B cell (primary cell): ENCODE data around the gene DNAH3. TPM values are rescaled to one million over a fixed set of nuclear protein-coding genes. Genes with fewer than 3 reads are reported as not detected.

Experiments
- ATAC-seq: fragments of 200-7000 bp; cut with Tn5 transposase; one replicate; pipeline ENCODE4 v1.10.0; 2021; ENCODE audit warnings: low read depth, mild to moderate bottlenecking, moderate number of reproducible peaks, moderate library complexity
- CTCF ChIA-PET: fragments of 350-600 bp; sonication (Branson Sonifier 250); formaldehyde crosslinking; loops from one replicate; lab custom pipeline; 2021; ENCODE audit warnings: antibody characterized with exemption, inconsistent platforms; lab: Charles Lee
- POLR2A ChIA-PET: fragments of 350-600 bp; sonication (Branson Sonifier 250); formaldehyde crosslinking; loops from one replicate; lab custom pipeline; 2021; ENCODE audit warnings: antibody characterized with exemption; lab: Charles Lee
- DNase-seq: peaks from one replicate; pipeline ENCODE4 v3.0.0; 2013
- H2AFZ ChIP-seq: 2 replicates; pipeline ENCODE4 v1.6.1; 2012; ENCODE audit warnings: mild to moderate bottlenecking, low read depth, low read length; ENCODE audit not compliant: insufficient read depth, poor library complexity, severe bottlenecking
- H3K27ac ChIP-seq, 2 donors: 1 replicate in 1 of 2; 2 replicates in 1 of 2; pipeline ENCODE4 v1.5.1; 2012 to 2013; ENCODE audit warnings: low read length in 2 of 2, mild to moderate bottlenecking in 2 of 2, moderate library complexity in 1 of 2
- H3K27me3 ChIP-seq, 4 experiments: fragments of 200-600 bp in 1 of 4; sonication (generic) in 1 of 4; replicated peaks in 1 of 4; 1 replicate in 2 of 4; 2 replicates in 2 of 4; pipeline versions ENCODE4 v1.6.1 to v1.7.0; 2013 to 2016; ENCODE audit warnings: low read length in 3 of 4, mild to moderate bottlenecking in 2 of 4, mixed read lengths in 1 of 4, moderate library complexity in 1 of 4; ENCODE audit not compliant: insufficient read depth in 4 of 4, control insufficient read depth in 3 of 4; ENCODE audit errors: control extremely low read depth in 1 of 4
- H3K36me3 ChIP-seq, 2 experiments: replicated peaks in 1 of 2; 1 replicate in 1 of 2; 2 replicates in 1 of 2; pipeline versions ENCODE4 v1.6.1 to v1.7.1; 2013; ENCODE audit warnings: low read length in 1 of 2; ENCODE audit not compliant: insufficient read depth in 2 of 2, control insufficient read depth in 1 of 2; ENCODE audit errors: control extremely low read depth in 1 of 2, extremely low read depth in 1 of 2
- H3K4me1 ChIP-seq, 2 donors: fragments of 200-600 bp in 1 of 2; sonication (generic) in 1 of 2; 1 replicate in 1 of 2; 2 replicates in 1 of 2; pipeline versions ENCODE4 v1.5.1 to v1.6.1; 2013 to 2017; ENCODE audit warnings: low read length in 2 of 2; ENCODE audit not compliant: control insufficient read depth in 2 of 2, insufficient read depth in 2 of 2
- H3K4me2 ChIP-seq: replicated peaks from 2 replicates; pipeline ENCODE3; 2012; ENCODE audit warnings: mild to moderate bottlenecking, low read depth, low read length; ENCODE audit not compliant: poor library complexity, severe bottlenecking
- H3K4me3 ChIP-seq, 5 experiments: fragments of 200-600 bp in 1 of 5; sonication (generic) in 1 of 5; 1 replicate in 3 of 5; 2 replicates in 2 of 5; pipeline versions ENCODE4 v1.5.1 to v1.7.0; 2011 to 2016; ENCODE audit warnings: low read length in 4 of 5, mild to moderate bottlenecking in 4 of 5, low read depth in 2 of 5, control low read depth in 1 of 5, moderate library complexity in 1 of 5; ENCODE audit not compliant: insufficient read depth in 1 of 5; ENCODE audit errors: control extremely low read depth in 1 of 5, extremely low read depth in 1 of 5
- H3K79me2 ChIP-seq: fragments of 200-600 bp; sonication (generic); one replicate; pipeline ENCODE4 v1.6.0; 2016; ENCODE audit warnings: low read length; ENCODE audit not compliant: control insufficient read depth, insufficient read depth
- H3K9ac ChIP-seq: fragments of 200-600 bp; sonication (generic); 2 replicates; pipeline ENCODE4 v1.6.1; 2017; ENCODE audit warnings: mild to moderate bottlenecking, low read length, moderate library complexity
- H3K9me3 ChIP-seq, 3 donors: one replicate each; pipeline versions ENCODE4 v1.6.1 to v1.7.1; 2013; ENCODE audit warnings: low read length in 2 of 3; ENCODE audit not compliant: control insufficient read depth in 2 of 3, insufficient read depth in 1 of 3; ENCODE audit errors: control extremely low read depth in 1 of 3
- H4K20me1 ChIP-seq: 2 replicates; pipeline ENCODE4 v1.6.0; 2012; ENCODE audit warnings: mild to moderate bottlenecking, low read length; ENCODE audit not compliant: insufficient read depth, control insufficient read depth, poor library complexity, severe bottlenecking
- H3K27ac Mint-ChIP-seq: one replicate; pipeline ENCODE4 v1.8.0; 2021; ENCODE audit warnings: mixed read lengths
- H3K27me3 Mint-ChIP-seq: one replicate; pipeline ENCODE4 v1.8.0; 2021; ENCODE audit warnings: mixed read lengths
- H3K4me1 Mint-ChIP-seq: one replicate; pipeline ENCODE4 v1.8.0; 2021; ENCODE audit warnings: mixed read lengths
- H3K4me3 Mint-ChIP-seq: one replicate; pipeline ENCODE4 v1.8.0; 2021; ENCODE audit warnings: mixed read lengths
- H3K9me3 Mint-ChIP-seq: one replicate; pipeline ENCODE4 v1.8.0; 2022; ENCODE audit warnings: mixed read lengths; ENCODE audit not compliant: insufficient read depth
- CTCF ChIP-seq: fragments of 200-600 bp; IDR thresholded peaks from one replicate; pipeline ENCODE4 v1.8.0; 2022; ENCODE audit warnings: antibody characterized with exemption, mild to moderate bottlenecking
- EZH2 ChIP-seq: IDR thresholded peaks from 2 replicates; pipeline ENCODE4 v1.6.1; 2012; ENCODE audit warnings: borderline replicate concordance, low read depth, mild to moderate bottlenecking, moderate library complexity, low read length; ENCODE audit not compliant: insufficient read depth, poor library complexity, severe bottlenecking
- WGBS: methylation state at CpG from one replicate; pipeline ENCODE4 v1.1.5; 2013; ENCODE audit warnings: missing lambda C conversion rate; ENCODE audit not compliant: insufficient coverage; 5-methylcytosine and 5-hydroxymethylcytosine counted together
- intact Hi-C: fragments of 100-400 bp; cut with micrococcal nuclease; formaldehyde crosslinking; loops from one replicate; pipeline ENCODE4 v1.10.0; 2022
- polyA plus RNA-seq: library from polyadenylated mRNA; depleted of rRNA; stranded (reverse); fragments of >200 nt; gene quantifications from 2 replicates; pipeline ENCODE4 v1.2.3, GENCODE V29; 2012
- total RNA-seq, 2 donors: library from RNA; stranded (reverse); fragments of 120-200 nt in 1 of 2; gene quantifications; 1 replicate in 1 of 2; 2 replicates in 1 of 2; pipeline versions ENCODE4 v1.2.3 to v1.2.4, GENCODE V29; 2013 to 2022

DNAH3 gene
- total and polyA plus RNA-seq, 2 donors (not counting 1 experiment from before 2014, with no cell fraction given), result not detected

GRCh38 chr16:20911361-20911760, 239.3 kb downstream of the DNAH3 start:
- POLR2A ChIA-PET, result no interaction called here
- H3K27ac ChIP-seq, result no peak overlapping the region
- H3K4me1 Mint-ChIP-seq, result peaks cover 7% of the 10 kb centered on the region
- H3K79me2 ChIP-seq, result peaks cover 58% of the 10 kb centered on the region
- WGBS, result 90% methylated on average over 1 of the region's 1 CpG
- H3K9me3 Mint-ChIP-seq, result no peaks in the 10 kb centered on the region
- ATAC-seq (no peak), DNase-seq (no peak)
- H2AFZ ChIP-seq, result no peak overlapping the region
- no peak overlapping the region for H3K4me3 Mint-ChIP-seq
- no peaks in the 10 kb centered on the region for H3K27me3 ChIP-seq
- no peak for TF ChIP-seq EZH2
- no peak for TF ChIP-seq CTCF
- no peaks in the 10 kb centered on the region for H3K4me1 ChIP-seq
- no peak overlapping the region for H3K4me3 ChIP-seq
- no peak overlapping the region for H3K4me2 ChIP-seq
- CTCF ChIA-PET, result interaction anchor here (0.7 to 1.1 kb wide), 2 partner anchors 61 to 176 kb away, joined by 3 read pairs; no protein-coding TSS in a partner anchor
- intact Hi-C loops, result no loop called here
- no peaks in the 10 kb centered on the region for H3K27me3 Mint-ChIP-seq
- peaks cover 17% of the 10 kb centered on the region for H4K20me1 ChIP-seq
- H3K27ac Mint-ChIP-seq, result no peak overlapping the region
- H3K9me3 ChIP-seq, result no peaks in the 10 kb centered on the region
- H3K9ac ChIP-seq, result no peak overlapping the region
- H3K36me3 ChIP-seq, result peaks cover 0 to 5% of the 10 kb centered on the region in 2 experiments

GRCh38 chr16:20910781-20911321, 239.8 kb downstream of the DNAH3 start:
- no CpG with 5 or more reads among the region's 2 CpGs for WGBS

More at GRCh38 chr16:20910781-20911321, 239.8 kb downstream of the DNAH3 start:
- Histone ChIP-seq H3K4me1 (no peaks in the 10 kb centered on the region), H3K27me3 (no peaks in the 10 kb centered on the region), H3K9me3 (no peaks in the 10 kb centered on the region), H3K9ac (no peak overlapping the region), H3K4me2 (no peak overlapping the region), H3K79me2 (peaks cover 58% of the 10 kb centered on the region), H2AFZ (no peak overlapping the region), H3K36me3 (no peaks in the 10 kb centered on the region), H4K20me1 (peaks cover 21% of the 10 kb centered on the region), H3K4me3 (no peak overlapping the region), H3K27ac (no peak overlapping the region)
- no peaks in the 10 kb centered on the region for H3K27me3 Mint-ChIP-seq
- H3K9me3 Mint-ChIP-seq, result no peaks in the 10 kb centered on the region
- H3K4me1 Mint-ChIP-seq, result peaks cover 7% of the 10 kb centered on the region
- TF ChIP-seq CTCF (no peak), EZH2 (no peak)
- ChIA-PET POLR2A (no interaction called here), CTCF (no interaction called here)
- H3K4me3 Mint-ChIP-seq, result no peak overlapping the region
- H3K27ac Mint-ChIP-seq, result no peak overlapping the region
- DNase-seq, result no peak
- no peak for ATAC-seq
- intact Hi-C loops, result no loop called here
